HT1080 (cell line): ENCODE measurements around the gene SCARB2. TPM values are rescaled to one million over a fixed set of nuclear protein-coding genes. Genes with fewer than 3 reads are reported as not detected.
A peak's percentile ranks its signal among the peaks of the same experiment; 100 is the strongest.

Experiments used
- DNase-seq: peaks from one replicate; pipeline ENCODE4 v3.0.0-alpha.2; 2015; ENCODE audit warnings: low read depth
- total RNA-seq: library from RNA; depleted of rRNA; stranded (reverse); fragments of >200 nt; shearing (Covaris generic); gene quantifications from 2 replicates; pipeline ENCODE4 v1.2.3, GENCODE V29; 2014; rRNA removed

SCARB2 gene
- total RNA-seq, 1 experiment from 2014 or later, result 79.0 TPM

DNA sequence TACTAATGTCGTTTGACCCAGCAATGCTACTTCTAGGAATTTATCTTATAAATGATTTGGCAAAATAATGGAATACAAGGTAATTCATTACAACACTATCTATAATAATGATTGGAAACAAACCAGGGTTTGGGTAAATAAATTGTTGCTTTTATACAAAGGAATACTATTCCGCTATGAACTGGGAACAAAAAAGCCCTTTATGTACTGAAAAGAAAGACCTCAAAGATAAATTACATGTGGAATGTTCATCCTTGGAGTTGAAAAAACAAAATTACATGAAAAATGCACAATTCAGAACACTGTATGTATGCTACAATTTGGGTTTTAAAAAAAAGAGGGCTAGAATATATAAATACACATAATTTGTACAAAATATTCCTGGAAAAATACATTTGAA, 60.3 kb downstream of the SCARB2 start:
- DNase-seq, result no peak

DNA sequence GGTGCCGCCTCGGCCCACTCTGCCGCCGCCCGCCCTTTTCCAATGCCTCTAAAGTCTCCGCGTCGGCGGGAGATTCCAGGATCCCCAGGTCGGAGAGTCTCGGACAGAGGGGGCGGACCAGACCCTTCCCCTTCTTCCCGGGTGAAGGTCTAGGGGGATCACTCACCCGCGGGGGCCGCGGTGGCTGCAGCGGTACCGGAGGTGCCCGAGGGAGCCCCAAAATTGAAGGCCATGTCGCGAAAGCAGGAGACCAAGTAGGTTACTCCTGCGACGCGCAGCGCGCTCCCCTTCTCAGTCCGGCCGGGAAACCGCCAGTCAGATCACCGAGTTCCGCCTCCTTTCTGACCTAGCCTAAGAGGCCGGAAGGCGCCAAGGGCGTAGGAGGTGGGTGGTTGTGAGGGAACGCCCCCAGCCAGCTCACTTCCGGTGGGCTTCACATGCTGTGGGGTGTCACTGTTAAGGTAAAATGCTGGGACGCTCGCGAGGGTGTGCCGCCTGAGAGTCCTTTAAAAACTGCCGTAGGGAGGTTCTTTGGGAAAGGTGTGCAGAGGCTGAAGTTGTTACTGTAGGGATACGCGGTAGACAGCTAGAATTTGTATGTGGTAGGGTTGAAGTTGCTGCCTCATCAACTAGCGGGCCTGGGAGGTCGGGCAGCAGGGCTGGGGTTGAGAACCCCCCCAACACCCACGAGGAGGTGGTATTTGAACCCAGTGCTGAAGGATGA, 65.3 kb downstream of the SCARB2 start, which contains the start of gene NUP54:
Gene NUP54, minus strand, starts transcription at position 256 of the 724 bp plus-strand sequence. Its CDS starts 23 bp downstream, at position 233.
- peak; percentile 93 for DNase-seq

- DNase-seq, result peak; percentile 89
Measured at GRCh38 chr4:76147454-76148141, 66.0 kb downstream of the SCARB2 start.

- DNase-seq, result no peak
Measured at GRCh38 chr4:76144546-76144945, 69.1 kb downstream of the SCARB2 start.

DNA sequence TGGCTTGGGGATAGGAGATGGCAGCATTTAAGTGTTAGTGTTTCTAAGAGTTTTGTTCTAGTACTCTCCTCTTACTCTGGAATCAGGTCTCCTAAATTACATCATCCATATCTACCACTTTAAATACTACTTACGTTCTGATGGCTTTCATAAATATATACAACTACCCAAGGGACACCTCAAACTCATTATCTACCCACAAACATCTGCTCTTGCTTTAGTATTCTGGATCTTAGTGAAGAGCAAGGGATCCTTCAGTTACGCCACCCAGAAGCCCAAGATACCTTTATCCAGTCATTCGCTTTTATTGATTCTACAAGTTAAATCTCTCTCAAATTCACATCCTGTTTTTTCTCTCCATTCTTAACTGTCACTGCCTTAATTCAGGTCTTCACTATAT, 72.4 kb downstream of the SCARB2 start:
- no peak for DNase-seq

DNA sequence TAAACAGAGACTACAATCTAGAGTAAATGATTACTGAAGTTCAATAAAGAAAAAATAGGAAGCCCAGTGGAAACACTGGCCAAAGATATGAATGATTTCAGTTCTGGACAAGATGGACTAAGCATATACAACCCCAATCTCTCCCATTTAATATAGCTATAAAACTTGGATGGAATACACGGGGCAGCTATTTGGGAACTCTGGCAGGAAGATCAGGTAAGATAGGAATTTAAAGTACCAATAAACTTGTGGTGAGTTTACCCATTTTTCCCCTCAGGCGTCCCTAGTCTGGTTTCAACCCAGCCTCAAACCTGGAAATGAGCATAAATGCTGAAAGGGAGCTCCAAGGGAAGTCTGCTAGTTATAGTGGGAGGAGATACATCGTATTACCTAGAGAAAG, 85.9 kb downstream of the SCARB2 start:
- no peak for DNase-seq

DNA sequence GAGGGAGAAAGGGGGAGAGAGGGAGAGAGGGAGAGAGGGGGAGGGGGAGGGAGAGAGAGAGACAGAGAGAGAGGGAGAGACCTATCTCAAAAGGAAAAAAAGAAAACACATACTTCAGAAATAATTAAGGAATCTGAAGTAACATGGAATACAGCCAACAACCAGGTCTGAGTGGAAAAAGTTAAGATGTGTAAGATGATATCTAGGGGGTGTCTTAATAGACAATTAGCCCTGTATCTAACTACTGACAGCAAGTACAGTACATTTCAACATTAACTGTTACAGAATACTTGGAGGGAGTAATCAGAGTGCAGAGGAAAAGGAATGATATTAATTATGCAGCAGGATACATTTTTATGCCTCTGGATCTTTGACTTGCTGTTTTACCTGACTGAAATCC, 87.8 kb downstream of the SCARB2 start:
- DNase-seq, result no peak

- no peak for DNase-seq
Measured at GRCh38 chr4:76120199-76120598, 93.4 kb downstream of the SCARB2 start.

GRCh38 chr4:76117536-76117935, 96.1 kb downstream of the SCARB2 start:
- no peak for DNase-seq

- no peak for DNase-seq
Measured at GRCh38 chr4:76116821-76117220, 96.8 kb downstream of the SCARB2 start.

Other genes with a start within 250 kb of the SCARB2 start
- 33.2 and 37.4 TPM in 2 replicates for gene SDAD1, start 222.9 kb downstream of the SCARB2 start, total RNA-seq
- gene CXCL9, start 206.3 kb downstream of the SCARB2 start, total RNA-seq, result not detected in 2 replicates
- not detected in 2 replicates for gene CXCL10, start 190.3 kb downstream of the SCARB2 start, total RNA-seq
- gene CXCL11, start 177.8 kb downstream of the SCARB2 start, total RNA-seq, result not detected in 2 replicates
- gene ART3, start 139.1 kb downstream of the SCARB2 start, total RNA-seq, result not detected in 2 replicates
- 59.5 and 63.9 TPM in 2 replicates for gene NUP54, start 65.4 kb downstream of the SCARB2 start, total RNA-seq
- not detected in 2 replicates for gene FAM47E, start 37.9 kb upstream of the SCARB2 start, total RNA-seq
- gene STBD1, start 92.9 kb upstream of the SCARB2 start, total RNA-seq, result 3.5 and 4.7 TPM in 2 replicates
- not detected in 2 replicates for gene CCDC158, start 207.3 kb upstream of the SCARB2 start, total RNA-seq
- gene SHROOM3, start 221.4 kb upstream of the SCARB2 start, total RNA-seq, result 8.0 and 11.8 TPM in 2 replicates